ENCODE measurements around the gene NMT1. TPM values are rescaled to one million over a fixed set of nuclear protein-coding genes. Genes with fewer than 3 reads are reported as not detected.

The NMT1 gene
- total RNA-seq, 1 experiment from 2014 or later: 132 TPM

GRCh38 chr17:45029096-45029495 is 32.0 kb upstream of the NMT1 start:
- Histone ChIP-seq H3K27me3 (ENCODE audit: insufficient read depth, low read depth) (no peaks in the 10 kb centered on the region), H3K79me2 (ENCODE audit: low read depth) (no peaks in the 10 kb centered on the region), H3K36me3 (ENCODE audit: low read depth) (no peaks in the 10 kb centered on the region), H3K4me3 (no peak overlapping the region), H3K4me1 (replicated peaks; ENCODE audit: insufficient read depth) (no peaks in the 10 kb centered on the region), H3K9me2 (ENCODE audit: insufficient read depth) (no peaks in the 10 kb centered on the region), H3K27ac (no peak overlapping the region), H3K4me2 (no peak overlapping the region), H3K9me3 (ENCODE audit: insufficient read depth, low read depth) (no peaks in the 10 kb centered on the region), H2AFZ (no peak overlapping the region), H3F3A (ENCODE audit: insufficient read depth, low read depth) (no peaks in the 10 kb centered on the region), H4K20me1 (ENCODE audit: insufficient read depth) (no peaks in the 10 kb centered on the region)
- no peak for TF ChIP-seq EZH2 (IDR thresholded peaks at IDR 0.05; ENCODE audit: low read depth)
- TF ChIP-seq CTCF (conservative IDR thresholded peaks at IDR 0.05): no peak
- CTCF ChIA-PET: interaction anchor here (0.5 kb wide), 1 partner anchor 250 kb away, joined by 24 read pairs; no protein-coding TSS in a partner anchor
- intact Hi-C loops (cut with micrococcal nuclease; ENCODE audit: unreplicated experiment): loop anchor here (10.0 kb wide), 1 partner anchor 66 kb away; no protein-coding TSS in a partner anchor
- POLR2A ChIA-PET (ENCODE audit: unreplicated experiment): no interaction called here
- BruUV-seq (replicated peaks): no TSS peak
- no peak for DNase-seq

- H3K4me3 ChIP-seq: no peak overlapping the region
- H3K4me1 ChIP-seq (replicated peaks; ENCODE audit: insufficient read depth): no peaks in the 10 kb centered on the region
- BruUV-seq (replicated peaks): no TSS peak
- H4K20me1 ChIP-seq (ENCODE audit: insufficient read depth): no peaks in the 10 kb centered on the region
- H3K4me2 ChIP-seq: no peak overlapping the region
- H3F3A ChIP-seq (ENCODE audit: insufficient read depth, low read depth): no peaks in the 10 kb centered on the region
- no peaks in the 10 kb centered on the region for H3K27me3 ChIP-seq (ENCODE audit: insufficient read depth, low read depth)
- intact Hi-C loops (cut with micrococcal nuclease; ENCODE audit: unreplicated experiment): loop anchor here (10.0 kb wide), 1 partner anchor 65 kb away; no protein-coding TSS in a partner anchor
- POLR2A ChIA-PET (ENCODE audit: unreplicated experiment): no interaction called here
- TF ChIP-seq EZH2 (IDR thresholded peaks at IDR 0.05; ENCODE audit: low read depth) (no peak), CTCF (conservative IDR thresholded peaks at IDR 0.05) (no peak)
- H3K79me2 ChIP-seq (ENCODE audit: low read depth): no peaks in the 10 kb centered on the region
- no peak for DNase-seq
- H2AFZ ChIP-seq: no peak overlapping the region
- no peaks in the 10 kb centered on the region for H3K9me3 ChIP-seq (ENCODE audit: insufficient read depth, low read depth)
- CTCF ChIA-PET: no interaction called here
- no peaks in the 10 kb centered on the region for H3K9me2 ChIP-seq (ENCODE audit: insufficient read depth)
- no peak overlapping the region for H3K27ac ChIP-seq
- no peaks in the 10 kb centered on the region for H3K36me3 ChIP-seq (ENCODE audit: low read depth)
These were observed 31.2 kb upstream of the NMT1 start for GRCh38 chr17:45029758-45030423.

- Histone ChIP-seq H3K36me3 (ENCODE audit: low read depth) (no peaks in the 10 kb centered on the region), H3K27ac (no peak overlapping the region), H4K20me1 (ENCODE audit: insufficient read depth) (no peaks in the 10 kb centered on the region), H3K79me2 (ENCODE audit: low read depth) (no peaks in the 10 kb centered on the region), H3K4me2 (no peak overlapping the region), H3F3A (ENCODE audit: insufficient read depth, low read depth) (no peaks in the 10 kb centered on the region), H3K27me3 (ENCODE audit: insufficient read depth, low read depth) (no peaks in the 10 kb centered on the region), H3K9me3 (ENCODE audit: insufficient read depth, low read depth) (no peaks in the 10 kb centered on the region), H3K9me2 (ENCODE audit: insufficient read depth) (no peaks in the 10 kb centered on the region), H3K4me3 (no peak overlapping the region), H3K4me1 (replicated peaks; ENCODE audit: insufficient read depth) (no peaks in the 10 kb centered on the region), H2AFZ (no peak overlapping the region)
- DNase-seq: no peak
- BruUV-seq (replicated peaks): no TSS peak
- TF ChIP-seq EZH2 (IDR thresholded peaks at IDR 0.05; ENCODE audit: low read depth): no peak
- no peak for TF ChIP-seq CTCF (conservative IDR thresholded peaks at IDR 0.05)
- ChIA-PET CTCF (no interaction called here), POLR2A (ENCODE audit: unreplicated experiment) (no interaction called here)
- intact Hi-C loops (cut with micrococcal nuclease; ENCODE audit: unreplicated experiment): no loop called here
These were observed 30.4 kb upstream of the NMT1 start for GRCh38 chr17:45030733-45031132.
